GM19240 (cell line): ENCODE data around the gene GCK.
"Not testable (repeated sequence)": the region's sequence is repeated elsewhere in the genome, so short reads cannot be mapped to it uniquely, and the experiment has no call there.

Experiments
- DNase-seq: peaks from one replicate; pipeline ENCODE4 v3.0.0; 2011; ENCODE audit warnings: low spot score; ENCODE audit not compliant: insufficient read length

GCK gene

DNA sequence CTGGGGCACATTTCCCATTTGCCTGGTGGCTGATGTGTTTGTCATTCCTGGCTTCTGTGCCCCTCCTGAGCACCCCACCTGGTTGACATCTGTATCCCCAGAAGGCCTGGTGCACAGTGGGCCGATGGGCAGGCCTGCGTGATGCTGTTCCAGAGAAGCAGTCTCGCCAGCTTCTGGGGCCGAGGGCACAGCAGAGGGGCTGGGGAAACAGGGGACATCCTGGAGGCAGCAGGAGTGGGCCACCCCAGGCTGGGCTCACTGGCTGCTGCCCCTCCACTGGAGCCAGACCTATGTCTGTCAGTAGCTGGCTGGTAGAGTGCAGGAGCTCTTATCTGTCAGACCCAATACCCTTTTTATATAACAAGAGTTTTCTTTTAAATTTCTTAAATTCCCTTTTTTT lies 47.2 kb downstream of the GCK start:
- no peak for DNase-seq

- no peak for DNase-seq
These were observed 47.9 kb downstream of the GCK start, which contains the start of gene MYL7 for GRCh38 chr7:44141221-44141850. MYL7 (minus strand) TSS chr7:44141332; CDS start chr7:44141305, 27 bp downstream.

DNA sequence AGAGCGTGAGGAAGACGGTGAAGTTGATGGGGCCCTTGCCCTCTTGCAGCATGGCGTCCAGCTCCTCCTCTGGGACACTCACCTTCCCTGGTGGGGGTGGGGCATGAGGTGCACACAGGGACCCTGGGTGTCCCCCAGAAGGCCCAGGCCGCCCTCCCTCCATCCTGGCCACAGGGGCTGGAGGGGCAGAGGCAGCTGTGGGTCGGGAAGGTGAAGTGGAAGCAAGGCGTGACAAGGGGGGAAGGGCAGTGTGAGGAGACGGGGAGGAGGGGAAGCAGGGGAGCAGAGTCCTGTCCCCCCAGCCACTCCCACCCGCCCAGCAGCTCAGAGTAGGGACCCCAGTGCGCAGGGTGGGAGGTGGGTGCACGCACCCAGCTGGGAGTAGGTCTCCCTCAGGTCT lies 48.9 kb downstream of the GCK start:
- DNase-seq = no peak

DNA sequence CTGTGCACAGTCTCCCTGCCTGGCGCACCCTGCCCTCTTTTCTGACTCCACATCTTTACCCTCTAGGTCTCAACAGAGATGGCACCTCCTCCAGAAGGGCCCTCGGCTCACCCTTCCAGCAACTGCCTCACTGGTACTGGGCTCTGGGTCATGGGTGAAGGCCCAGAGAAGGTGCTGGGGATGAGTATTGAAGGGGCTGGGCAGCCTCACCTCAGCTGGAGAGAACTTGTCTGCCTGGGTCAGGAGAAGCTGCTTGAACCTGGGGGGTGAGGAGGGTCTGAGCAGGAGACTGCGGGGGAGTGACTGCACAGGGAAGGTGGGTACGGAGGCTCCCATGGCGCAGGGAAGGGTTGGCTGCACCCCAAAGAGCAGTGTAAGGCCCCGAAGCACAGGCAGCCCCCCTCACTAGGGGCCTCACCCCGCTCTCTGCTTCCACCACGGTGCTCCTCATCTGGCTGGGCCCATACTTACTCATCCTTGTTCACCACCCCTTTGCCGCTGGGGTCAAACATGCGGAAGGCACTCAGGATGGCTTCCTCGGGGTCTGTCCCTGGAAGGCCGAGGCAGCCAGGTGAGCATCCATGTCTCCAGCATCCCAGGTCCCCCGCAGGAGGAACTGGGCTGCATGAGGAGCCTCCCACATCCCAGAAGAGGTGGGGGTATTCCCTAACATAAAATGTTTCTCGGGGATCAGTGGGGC lies 49.8 kb downstream of the GCK start:
- DNase-seq = no peak

DNA sequence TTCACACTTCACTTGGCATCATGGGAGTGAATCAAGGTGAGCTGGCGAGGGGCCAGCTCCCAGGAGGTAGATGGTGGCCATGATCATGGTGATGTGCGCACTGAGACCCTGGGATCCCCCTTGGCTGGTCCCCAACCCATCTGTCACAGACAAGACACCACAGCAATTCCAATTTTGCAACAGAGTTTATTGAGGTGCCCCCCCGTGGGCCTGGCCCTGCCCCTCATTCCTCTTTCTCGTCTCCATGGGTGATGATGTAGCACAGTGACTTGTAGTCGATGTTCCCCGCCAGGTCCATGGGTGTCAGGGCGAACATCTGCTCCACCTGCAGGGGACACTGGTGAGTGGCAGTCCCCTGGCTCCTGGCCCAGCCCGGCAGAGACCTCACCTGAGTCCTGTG lies 50.5 kb downstream of the GCK start:
- DNase-seq = no peak

DNA sequence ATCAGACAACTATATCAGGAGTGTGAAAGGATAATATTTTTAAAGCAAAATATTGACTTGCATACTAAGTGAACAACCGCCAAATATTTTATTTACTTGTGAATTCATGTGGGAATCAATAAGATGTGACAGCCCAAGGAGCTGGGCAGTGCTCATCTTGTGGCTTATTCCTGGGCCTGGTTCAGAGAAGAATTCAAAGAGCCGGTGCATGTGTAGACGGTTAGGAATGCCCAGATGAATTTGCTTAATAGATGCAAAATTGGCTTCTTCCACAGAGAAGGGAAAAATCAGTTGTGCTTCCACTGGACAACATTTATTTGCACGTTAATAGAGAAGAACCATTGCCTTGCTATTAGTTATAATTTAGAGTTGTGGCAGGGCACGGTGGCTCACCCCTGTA lies 52.5 kb downstream of the GCK start:
- DNase-seq = no peak

- DNase-seq = no peak
These were observed 54.2 kb downstream of the GCK start for GRCh38 chr7:44134943-44135628.

- DNase-seq = no peak
These were observed 55.9 kb downstream of the GCK start for GRCh38 chr7:44133295-44133694.

GRCh38 chr7:44132039-44132438 lies 57.2 kb downstream of the GCK start:
- no peak for DNase-seq

- DNase-seq = no peak
These were observed 57.8 kb downstream of the GCK start for GRCh38 chr7:44131173-44132029.

DNA sequence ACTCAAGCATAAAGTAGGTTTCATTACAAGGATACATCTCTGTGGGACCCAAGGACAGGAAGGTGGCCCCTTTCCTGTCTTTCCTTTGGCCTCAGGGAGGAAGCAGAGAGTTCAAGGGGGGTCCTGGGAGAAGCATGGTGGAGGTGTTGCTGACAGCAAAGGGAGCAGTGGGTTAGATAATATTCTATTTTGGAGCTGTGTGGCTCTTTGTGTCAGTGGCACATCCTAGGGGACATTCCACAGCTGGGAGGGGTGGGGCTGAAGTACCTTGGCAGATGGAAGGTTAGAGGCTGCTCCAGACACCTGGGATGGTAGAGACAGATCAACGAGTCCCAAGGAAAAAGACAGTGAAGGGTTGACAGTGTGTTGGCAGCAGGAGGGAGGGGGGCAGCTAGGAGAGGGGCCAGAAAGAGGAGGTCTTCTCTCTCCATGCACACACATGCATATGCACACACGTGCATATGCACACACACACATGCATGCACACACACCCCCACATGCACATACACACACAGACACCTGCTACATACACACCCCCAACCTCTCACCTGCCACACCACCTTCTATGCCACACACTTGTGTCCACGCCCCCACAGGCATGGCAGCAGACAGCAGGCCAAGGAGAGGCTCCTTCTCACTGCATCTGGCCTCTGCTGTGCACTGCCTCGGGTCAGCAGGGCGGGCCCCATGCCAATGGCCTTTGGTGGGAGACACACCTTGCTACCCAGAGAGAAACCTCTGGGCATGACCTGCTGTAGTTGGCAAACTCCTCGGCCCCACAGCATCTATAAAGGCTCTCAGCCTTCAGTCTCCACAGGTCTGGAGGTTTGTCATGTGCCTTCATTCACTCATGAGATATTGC lies 60.3 kb downstream of the GCK start:
- no peak for DNase-seq

DNA sequence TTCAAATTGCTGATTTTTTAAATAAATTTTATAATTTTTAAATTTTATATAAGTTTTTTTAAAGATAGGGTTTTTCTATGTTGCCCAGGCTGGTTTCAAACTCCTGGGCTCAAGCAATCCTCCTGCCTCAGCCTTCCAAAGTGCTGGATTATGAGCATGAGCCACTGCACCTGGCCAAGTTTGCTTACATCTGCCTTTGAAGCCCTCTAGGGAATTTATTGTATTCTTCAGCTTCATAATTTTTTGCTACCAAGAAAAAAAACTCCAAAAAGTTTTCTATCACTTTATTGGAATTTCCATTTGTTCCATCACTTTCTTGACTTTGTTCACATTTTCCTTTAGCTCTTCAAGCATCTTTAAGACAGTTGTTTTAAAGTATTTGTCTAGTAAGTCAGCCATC lies 62.1 kb downstream of the GCK start:
- no peak for DNase-seq

DNA sequence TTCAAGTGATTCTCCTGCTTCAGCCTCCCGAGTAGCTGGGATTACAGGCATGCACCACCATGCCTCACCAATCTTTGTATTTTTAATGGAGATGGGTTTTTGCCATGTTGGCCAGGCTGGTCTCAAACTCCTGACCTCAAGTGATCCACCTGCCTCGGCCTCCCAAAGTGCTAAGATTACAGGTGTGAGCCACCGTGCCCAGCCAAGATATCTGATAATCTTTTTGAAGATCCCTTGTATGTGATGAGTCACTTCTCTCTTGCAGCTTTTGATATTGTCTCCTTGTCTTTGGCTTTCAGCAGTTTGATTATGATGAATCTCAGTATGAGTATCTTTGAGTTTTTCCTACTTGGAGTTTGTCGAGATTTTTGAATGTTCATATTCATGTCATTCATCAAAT lies 62.7 kb downstream of the GCK start:
- not testable (repeated sequence) for DNase-seq

DNA sequence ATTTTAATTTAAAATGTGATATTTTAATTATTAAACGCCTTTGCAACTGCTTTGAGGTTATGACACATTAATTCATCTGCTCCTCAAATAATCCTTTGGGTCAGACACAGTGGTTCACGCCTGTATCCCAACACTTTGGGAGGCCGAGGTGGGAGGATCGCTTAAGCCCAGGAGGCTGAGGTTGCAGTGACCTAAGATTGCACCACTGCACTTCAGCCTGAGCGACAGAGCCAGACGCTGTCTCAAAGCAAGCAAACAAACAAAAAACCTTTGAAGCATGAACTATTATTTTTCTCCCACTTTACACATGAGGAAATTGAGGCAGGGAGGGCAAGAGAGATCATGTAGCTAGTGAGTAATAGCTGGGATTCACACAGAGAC lies 64.4 kb downstream of the GCK start:
- no peak for DNase-seq

DNA sequence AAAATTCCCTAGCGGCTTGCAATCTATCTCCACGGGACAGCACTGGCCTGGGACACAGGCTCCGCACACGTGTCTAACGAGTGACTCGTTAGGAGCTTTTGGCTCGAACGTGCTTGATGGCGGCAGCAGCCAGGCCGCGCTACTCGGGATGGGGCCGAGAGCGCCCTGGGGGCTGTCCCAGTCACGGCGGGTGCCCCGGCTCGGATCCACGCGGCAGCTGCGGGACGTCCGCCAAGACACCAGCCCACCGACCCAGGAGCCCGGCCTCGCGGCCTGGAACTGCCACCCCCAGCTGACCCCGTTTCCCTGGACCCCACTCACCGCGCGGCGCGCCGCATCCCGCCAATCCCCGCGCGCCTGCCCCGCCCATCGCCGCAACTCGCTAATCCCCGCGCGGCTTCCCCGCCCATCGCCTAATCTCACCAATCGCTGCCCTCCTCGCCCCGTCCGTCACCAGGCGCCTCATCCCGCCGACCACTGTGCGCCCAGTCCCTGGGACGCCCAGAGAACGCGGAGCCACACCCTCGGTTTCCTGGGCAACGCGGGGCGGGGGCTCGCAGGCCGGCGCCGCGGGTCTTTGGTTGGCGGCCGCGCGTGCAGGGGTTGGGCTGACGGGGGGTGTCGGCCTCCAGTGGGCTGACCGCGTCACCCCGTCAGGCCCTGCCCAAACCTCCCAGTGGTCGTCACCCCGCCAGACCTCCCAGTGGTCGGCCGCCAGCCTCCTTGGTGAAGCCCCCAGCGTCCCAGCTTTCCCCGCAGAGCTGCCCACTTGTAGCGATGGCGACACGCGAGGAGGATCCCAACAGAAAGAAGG lies 65.8 kb downstream of the GCK start, which contains the start of gene POLD2:
Gene POLD2 (minus strand): TSS at position 359 of the 814 bp plus-strand sequence. CDS start 1,495 bp downstream, outside the sequence.
- peak; percentile 100 for DNase-seq

GRCh38 chr7:44122529-44122928 lies 66.7 kb downstream of the GCK start:
- DNase-seq = no peak

DNA sequence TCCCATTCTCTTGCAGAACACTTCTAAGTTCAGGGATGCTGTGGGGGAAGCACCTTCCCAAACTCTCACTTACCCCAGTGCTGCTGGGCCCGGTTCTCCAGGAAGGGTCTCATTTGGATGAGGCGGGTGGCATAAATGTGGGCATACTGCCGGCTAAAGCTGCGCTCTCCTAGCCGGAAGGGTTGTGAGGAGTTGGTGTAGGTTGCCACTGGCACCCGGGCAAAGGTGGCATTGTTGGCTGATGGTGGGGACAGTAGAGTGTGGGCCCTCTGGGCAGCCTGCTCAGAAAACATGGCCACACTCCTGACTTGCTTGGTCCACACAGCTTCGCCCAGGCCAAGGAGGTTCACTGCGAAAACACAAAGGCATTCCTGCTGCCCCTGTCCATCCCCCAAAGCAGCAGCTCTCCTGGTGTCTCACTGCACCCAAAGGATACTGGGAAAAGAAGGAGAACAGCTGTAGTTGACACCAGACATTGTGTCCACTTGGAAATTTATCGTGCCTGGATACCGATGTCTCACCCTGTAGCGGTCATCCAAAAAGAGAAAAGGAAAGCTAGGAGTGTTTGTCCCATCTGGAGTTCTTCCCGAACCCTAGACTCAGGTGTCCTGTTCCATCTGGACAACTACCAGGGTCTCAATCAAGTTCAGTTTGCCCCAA lies 67.3 kb downstream of the GCK start:
- DNase-seq = no peak

- no peak for DNase-seq
These were observed 68.8 kb downstream of the GCK start for GRCh38 chr7:44120395-44120794.

DNA sequence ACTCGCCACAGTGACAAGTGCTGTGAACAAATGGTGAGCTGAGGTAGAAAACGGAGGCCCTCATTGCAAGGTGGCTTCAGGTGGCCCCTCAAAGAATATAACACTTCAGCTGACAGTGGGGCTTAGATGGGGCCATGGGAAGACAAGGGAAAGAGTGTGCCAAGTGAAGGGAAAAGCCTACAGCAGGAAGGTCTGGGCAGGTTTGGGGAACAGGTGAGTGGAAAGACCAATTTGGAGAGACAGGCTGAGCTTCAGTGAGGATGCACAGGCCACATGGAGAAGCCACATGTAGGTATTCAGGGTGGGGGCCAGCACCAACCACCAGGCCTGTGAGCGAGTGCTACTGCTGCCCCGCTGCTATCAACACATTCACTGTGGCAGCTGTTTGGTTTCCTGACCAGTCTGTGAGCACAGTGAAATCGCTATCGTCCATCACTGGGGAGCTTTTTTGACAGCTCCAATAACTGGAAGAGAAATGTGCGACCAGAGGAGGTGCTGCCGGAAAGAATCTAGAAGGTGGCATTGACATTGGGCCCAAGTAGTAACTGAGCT lies 69.3 kb downstream of the GCK start:
- DNase-seq = no peak
